CD14-positive monocyte (primary cell): ENCODE results near the gene PTPRD. TPM values are rescaled to one million over a fixed set of nuclear protein-coding genes. Genes with fewer than 3 reads are reported as not detected.

ENCODE experiments used
- DNase-seq, 3 donors: peaks; one replicate each; pipeline ENCODE4 v3.0.0-alpha.2; 2011 to 2022
- H2AFZ ChIP-seq: 2 replicates; pipeline ENCODE4 v1.6.0; 2012; ENCODE audit warnings: mild to moderate bottlenecking, low read depth, low read length, inconsistent platforms; ENCODE audit not compliant: insufficient read depth, poor library complexity, severe bottlenecking
- H3K27ac ChIP-seq, 2 donors: 1 replicate in 1 of 2; 2 replicates in 1 of 2; pipeline ENCODE4 v1.5.1; 2012 to 2013; ENCODE audit warnings: low read length in 2 of 2, control low read depth in 1 of 2, inconsistent platforms in 1 of 2, low read depth in 1 of 2, mild to moderate bottlenecking in 1 of 2
- H3K27me3 ChIP-seq, 2 donors: one replicate each; pipeline versions ENCODE4 v1.6.0 to v1.6.1; 2011 to 2013; ENCODE audit warnings: low read length in 2 of 2; ENCODE audit not compliant: control insufficient read depth in 2 of 2, insufficient read depth in 2 of 2
- H3K36me3 ChIP-seq, 2 donors: replicated peaks in 1 of 2; 1 replicate in 1 of 2; 2 replicates in 1 of 2; pipeline versions ENCODE4 v1.5.1 to v1.6.1; 2012 to 2013; ENCODE audit warnings: low read length in 2 of 2, control low read depth in 1 of 2, inconsistent platforms in 1 of 2, mild to moderate bottlenecking in 1 of 2; ENCODE audit not compliant: insufficient read depth in 2 of 2, control insufficient read depth in 1 of 2
- H3K4me1 ChIP-seq, 2 donors: 1 replicate in 1 of 2; 2 replicates in 1 of 2; pipeline versions ENCODE4 v1.5.1 to v1.6.1; 2012 to 2013; ENCODE audit warnings: low read length in 2 of 2, control low read depth in 1 of 2, inconsistent platforms in 1 of 2, mild to moderate bottlenecking in 1 of 2, moderate library complexity in 1 of 2; ENCODE audit not compliant: insufficient read depth in 2 of 2, control insufficient read depth in 1 of 2
- H3K4me2 ChIP-seq: replicated peaks from 2 replicates; pipeline ENCODE3; 2012; ENCODE audit warnings: low read length, moderate library complexity, mild to moderate bottlenecking; ENCODE audit not compliant: poor library complexity, severe bottlenecking; ENCODE audit errors: extremely low read depth
- H3K4me3 ChIP-seq, 3 experiments: fragments of 200-600 bp in 1 of 3; sonication (generic) in 1 of 3; replicated peaks in 1 of 3; 1 replicate in 2 of 3; 2 replicates in 1 of 3; pipeline ENCODE4 v1.5.1; 2011 to 2013; ENCODE audit warnings: low read length in 3 of 3, mild to moderate bottlenecking in 3 of 3, control low read depth in 2 of 3, low read depth in 2 of 3, inconsistent platforms in 1 of 3, moderate library complexity in 1 of 3
- H3K79me2 ChIP-seq: 2 replicates; pipeline ENCODE4 v1.6.0; 2012; ENCODE audit warnings: mild to moderate bottlenecking, control low read depth, inconsistent platforms, low read length, moderate library complexity; ENCODE audit not compliant: insufficient read depth
- H3K9ac ChIP-seq: 2 replicates; pipeline ENCODE4 v1.6.0; 2017; ENCODE audit warnings: low read length, mild to moderate bottlenecking; ENCODE audit not compliant: insufficient read depth, poor library complexity, severe bottlenecking
- H3K9me3 ChIP-seq, 2 donors: replicated peaks in 1 of 2; 1 replicate in 1 of 2; 2 replicates in 1 of 2; pipeline versions ENCODE4 v1.5.1 to v1.6.1; 2012 to 2013; ENCODE audit warnings: low read length in 2 of 2, control low read depth in 1 of 2; ENCODE audit not compliant: control insufficient read depth in 1 of 2, insufficient read depth in 1 of 2
- H4K20me1 ChIP-seq: 2 replicates; pipeline ENCODE4 v1.6.0; 2012; ENCODE audit warnings: mild to moderate bottlenecking, low read length, control low read depth, moderate library complexity; ENCODE audit not compliant: insufficient read depth
- H3K27ac Mint-ChIP-seq, 7 donors: one replicate each; pipeline ENCODE4 v1.8.0; 2020; ENCODE audit warnings: mild to moderate bottlenecking in 7 of 7, mixed read lengths in 7 of 7, moderate library complexity in 6 of 7, inconsistent platforms in 2 of 7
- H3K27me3 Mint-ChIP-seq, 3 donors: one replicate each; pipeline ENCODE4 v1.8.0; 2021 to 2022; ENCODE audit warnings: low read depth in 3 of 3, mild to moderate bottlenecking in 3 of 3, mixed read lengths in 3 of 3, moderate library complexity in 3 of 3, inconsistent platforms in 1 of 3
- H3K36me3 Mint-ChIP-seq, 2 donors: one replicate each; pipeline ENCODE4 v1.8.0; 2020; ENCODE audit warnings: mixed read lengths in 2 of 2, inconsistent platforms in 1 of 2, mild to moderate bottlenecking in 1 of 2
- H3K4me1 Mint-ChIP-seq: one replicate; pipeline ENCODE4 v1.8.0; 2020; ENCODE audit warnings: mild to moderate bottlenecking, mixed read lengths
- H3K4me3 Mint-ChIP-seq, 2 donors: one replicate each; pipeline ENCODE4 v1.8.0; 2020; ENCODE audit warnings: mild to moderate bottlenecking in 2 of 2, mixed read lengths in 2 of 2, moderate library complexity in 1 of 2
- H3K9me3 Mint-ChIP-seq, 7 donors: one replicate each; pipeline ENCODE4 v1.8.0; 2020 to 2022; ENCODE audit warnings: mixed read lengths in 7 of 7, mild to moderate bottlenecking in 6 of 7, moderate library complexity in 6 of 7, inconsistent platforms in 2 of 7
- CTCF ChIP-seq: fragments of 200-600 bp; IDR thresholded peaks from one replicate; pipeline ENCODE4 v1.8.0; 2022; ENCODE audit warnings: antibody characterized with exemption, mild to moderate bottlenecking
- WGBS: methylation state at CpG from one replicate; pipeline ENCODE4 v1.1.5; 2013; ENCODE audit warnings: missing lambda C conversion rate; ENCODE audit not compliant: insufficient coverage; 5-methylcytosine and 5-hydroxymethylcytosine counted together
- intact Hi-C, 2 donors: fragments of 100-400 bp; cut with micrococcal nuclease; formaldehyde crosslinking; loops; one replicate each; pipeline versions ENCODE4 v1.15.0 to v1.15.1; 2023
- polyA plus RNA-seq, 3 donors: library from polyadenylated mRNA; depleted of rRNA in 1 of 3; unstranded in 2 of 3; stranded (reverse) in 1 of 3; fragments of 300-500 nt in 2 of 3; fragments of >200 nt in 1 of 3; fragmentation: Illumina TruSeq in 2 of 3; gene quantifications; 1 replicate in 2 of 3; 2 replicates in 1 of 3; pipeline ENCODE4 v1.2.3, GENCODE V29; 2012 to 2021

The PTPRD gene
- polyA plus RNA-seq, 3 donors, result not detected

GRCh38 chr9:9002826-9003583 is 1609.8 kb downstream of the PTPRD start:
- intact Hi-C loops, result no loop called here
- no peak overlapping the region for H3K27ac ChIP-seq
- no peak for TF ChIP-seq CTCF
- Mint-ChIP-seq H3K36me3 (no peaks in the 10 kb centered on the region), H3K27me3 (no peaks in the 10 kb centered on the region), H3K4me3 (no peak overlapping the region), H3K4me1 (no peaks in the 10 kb centered on the region), H3K9me3 (no peaks in the 10 kb centered on the region), H3K27ac (no peak overlapping the region)
- WGBS, result no CpG with 5 or more reads among the region's 5 CpGs
- no peaks in the 10 kb centered on the region for H3K36me3 ChIP-seq
- H3K4me1 ChIP-seq, result no peaks in the 10 kb centered on the region
- H3K4me2 ChIP-seq, result no peak overlapping the region
- no peak overlapping the region for H3K4me3 ChIP-seq
- H3K9me3 ChIP-seq, result no peaks in the 10 kb centered on the region
- DNase-seq, result no peak
- H3K79me2 ChIP-seq, result no peaks in the 10 kb centered on the region
- H3K9ac ChIP-seq, result no peak overlapping the region
- H3K27me3 ChIP-seq, result no peaks in the 10 kb centered on the region
- H2AFZ ChIP-seq, result no peak overlapping the region
- H4K20me1 ChIP-seq, result no peaks in the 10 kb centered on the region

GRCh38 chr9:8980496-8981013 is 1632.2 kb downstream of the PTPRD start:
- peaks cover 0 to 5% (median 0%) of the 10 kb centered on the region in 7 donors for H3K9me3 Mint-ChIP-seq
- intact Hi-C loops, result no loop called here

More at GRCh38 chr9:8980496-8981013, 1632.2 kb downstream of the PTPRD start:
- Histone ChIP-seq H3K4me2 (no peak overlapping the region), H3K36me3 (no peaks in the 10 kb centered on the region), H3K79me2 (no peaks in the 10 kb centered on the region), H3K27me3 (no peaks in the 10 kb centered on the region), H3K9ac (no peak overlapping the region), H3K9me3 (no peaks in the 10 kb centered on the region), H4K20me1 (no peaks in the 10 kb centered on the region), H3K4me1 (no peaks in the 10 kb centered on the region), H3K27ac (no peak overlapping the region), H2AFZ (no peak overlapping the region), H3K4me3 (no peak overlapping the region)
- WGBS, result 17% methylated on average over 1 of the region's 2 CpGs
- DNase-seq, result no peak
- Mint-ChIP-seq H3K27ac (no peak overlapping the region), H3K36me3 (no peaks in the 10 kb centered on the region), H3K27me3 (no peaks in the 10 kb centered on the region), H3K4me1 (no peaks in the 10 kb centered on the region), H3K4me3 (no peak overlapping the region)
- TF ChIP-seq CTCF, result no peak
